GM19328 (cell line): Measurements from ENCODE around the gene YPEL1.
"Not testable (repeated sequence)": the region's sequence is repeated elsewhere in the genome, so short reads cannot be mapped to it uniquely, and the experiment has no call there.

Source experiments
- ATAC-seq: cut with Tn5 transposase; IDR thresholded peaks from one replicate; pipeline ENCODE4 v1.9.1; 2021; ENCODE audit warnings: mild to moderate bottlenecking, moderate library complexity; ENCODE audit not compliant: unreplicated experiment

The YPEL1 gene

DNA sequence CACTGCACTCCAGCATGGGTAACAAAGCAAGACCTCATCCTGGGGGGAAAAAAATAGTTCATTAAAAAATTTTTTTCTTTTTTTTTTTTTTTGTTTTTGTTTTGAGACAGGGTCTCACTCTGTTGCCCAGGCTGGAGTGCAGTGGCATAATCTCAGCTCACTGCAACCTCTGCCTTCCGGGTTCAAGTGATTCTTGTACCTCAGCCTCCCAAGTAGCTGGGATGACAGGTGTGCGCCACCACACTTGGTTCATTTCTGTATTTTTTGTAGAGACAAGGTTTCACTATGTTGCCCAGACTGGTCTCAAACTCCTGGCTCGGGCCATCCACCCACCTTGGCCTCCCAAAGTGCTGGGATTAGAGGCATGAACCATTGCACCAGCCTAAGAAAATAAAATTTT is 11.1 kb downstream of the YPEL1 start:
- not testable (repeated sequence) for ATAC-seq

DNA sequence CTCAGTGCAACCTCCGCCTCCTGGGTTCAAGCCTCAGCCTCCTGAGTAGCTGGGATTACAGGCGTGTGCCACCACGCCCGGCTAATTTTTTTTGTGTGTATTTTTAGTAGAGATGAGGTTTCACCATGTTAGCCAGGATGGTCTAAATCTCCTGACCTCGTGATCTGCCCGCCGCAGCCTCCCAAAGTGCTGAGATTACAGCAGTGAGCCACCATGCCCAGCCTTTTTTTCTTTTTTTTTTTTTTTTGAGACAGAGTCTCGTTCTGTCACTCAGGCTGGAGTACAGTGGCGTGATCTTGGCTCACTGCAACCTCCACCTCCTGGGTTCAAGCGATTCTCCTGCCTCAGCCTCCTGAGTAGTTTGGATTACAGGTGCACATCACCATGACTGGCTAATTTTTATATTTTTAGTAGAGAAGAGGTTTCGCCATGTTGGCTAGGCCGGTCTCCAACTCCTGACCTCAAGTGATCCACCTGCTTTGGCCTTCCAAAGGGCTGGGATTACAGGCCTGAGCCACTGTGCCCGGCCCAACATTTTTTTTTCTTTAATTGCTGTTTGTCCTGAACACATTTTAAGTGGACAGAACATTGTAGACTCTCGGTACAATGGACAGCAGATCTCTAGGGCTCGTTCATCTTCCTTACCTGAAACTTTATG is 14.3 kb downstream of the YPEL1 start:
- not testable (repeated sequence) for ATAC-seq

DNA sequence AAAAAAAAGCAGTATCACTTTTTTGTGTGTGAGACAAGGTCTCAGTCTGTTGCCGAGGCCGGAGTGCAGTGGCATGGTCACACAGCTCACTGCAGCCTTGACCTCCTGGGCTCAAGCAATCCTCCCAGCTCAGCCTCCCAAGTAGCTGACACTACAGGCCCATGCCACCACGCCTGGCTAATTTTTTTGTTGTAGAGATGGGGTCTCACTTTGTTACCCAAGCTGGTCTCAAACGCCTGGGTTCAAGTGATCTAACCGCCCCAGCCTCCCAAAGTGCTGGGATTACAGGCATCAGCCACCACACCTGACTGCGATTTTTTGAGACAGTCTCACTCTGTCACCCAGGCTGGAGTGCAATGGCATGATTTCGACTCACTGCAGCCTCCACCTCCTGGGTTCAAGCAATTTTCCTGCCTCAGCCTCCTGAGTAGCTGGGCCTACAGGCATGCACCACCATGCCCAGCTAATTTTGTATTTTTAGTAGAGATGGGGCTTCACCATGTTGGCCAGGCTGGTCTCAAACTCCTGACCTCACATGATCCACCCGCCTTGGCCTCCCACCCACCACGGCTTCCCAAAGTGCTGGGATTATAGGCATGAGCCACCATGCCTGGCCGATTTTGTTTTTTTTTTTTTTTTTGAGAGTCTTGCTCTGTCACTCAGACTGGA is 15.3 kb downstream of the YPEL1 start:
- ATAC-seq: not testable (repeated sequence)

GRCh38 chr22:21719024-21719423 is 16.6 kb downstream of the YPEL1 start:
- no peak for ATAC-seq

DNA sequence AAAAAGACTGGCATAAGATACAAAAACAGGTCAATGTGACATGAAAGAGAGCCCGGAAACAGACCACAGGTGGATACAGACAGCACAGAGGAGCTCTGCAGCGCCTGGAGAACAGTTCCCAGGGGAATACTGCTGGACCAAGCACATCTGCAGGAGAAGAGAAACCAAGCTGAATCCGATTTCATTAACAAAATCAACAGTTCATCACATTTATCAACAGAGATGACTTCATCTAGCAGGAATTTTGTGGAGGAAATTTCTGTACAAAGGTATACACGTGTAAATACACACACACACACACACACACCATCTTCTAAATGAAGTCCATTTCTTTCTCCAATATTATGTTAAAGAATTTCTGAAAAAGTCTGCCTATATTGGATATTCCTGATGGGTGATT is 17.1 kb downstream of the YPEL1 start:
- ATAC-seq: no peak

DNA sequence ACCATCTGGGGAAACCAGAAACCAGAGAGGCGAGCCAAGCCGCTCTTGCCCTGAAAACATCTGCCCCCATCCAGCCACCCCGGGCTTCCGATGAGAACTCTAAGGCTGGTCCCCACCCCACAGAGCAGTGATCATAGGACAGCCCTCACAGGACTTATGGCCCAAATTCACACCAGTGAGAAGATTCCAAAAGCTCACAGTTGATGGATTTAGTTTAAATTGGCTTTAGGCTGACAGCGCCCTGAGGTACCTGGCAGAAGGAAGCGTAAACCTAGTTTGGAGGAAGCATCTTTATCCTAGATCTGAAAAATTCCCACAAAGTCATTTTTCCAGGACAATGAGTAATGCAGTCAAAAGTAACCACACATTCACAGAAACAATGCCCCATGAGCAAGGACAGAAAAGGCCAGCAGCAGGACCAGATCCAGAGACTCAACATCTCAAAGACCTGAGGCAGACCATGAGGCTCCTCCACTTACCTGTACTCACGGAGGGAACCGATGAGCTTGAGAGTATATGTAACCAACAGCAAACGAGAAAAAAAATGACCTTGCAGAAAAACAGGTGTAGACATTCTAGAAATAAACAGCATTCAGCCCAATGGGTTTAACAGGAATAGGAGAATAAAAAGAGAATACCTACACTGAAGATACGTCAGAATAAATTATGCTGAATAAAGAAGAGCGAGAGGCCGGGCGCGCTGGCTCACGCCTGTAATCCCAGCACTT is 19.0 kb downstream of the YPEL1 start:
- not testable (repeated sequence) for ATAC-seq

GRCh38 chr22:21714786-21715185 is 20.8 kb downstream of the YPEL1 start:
- ATAC-seq: no peak

DNA sequence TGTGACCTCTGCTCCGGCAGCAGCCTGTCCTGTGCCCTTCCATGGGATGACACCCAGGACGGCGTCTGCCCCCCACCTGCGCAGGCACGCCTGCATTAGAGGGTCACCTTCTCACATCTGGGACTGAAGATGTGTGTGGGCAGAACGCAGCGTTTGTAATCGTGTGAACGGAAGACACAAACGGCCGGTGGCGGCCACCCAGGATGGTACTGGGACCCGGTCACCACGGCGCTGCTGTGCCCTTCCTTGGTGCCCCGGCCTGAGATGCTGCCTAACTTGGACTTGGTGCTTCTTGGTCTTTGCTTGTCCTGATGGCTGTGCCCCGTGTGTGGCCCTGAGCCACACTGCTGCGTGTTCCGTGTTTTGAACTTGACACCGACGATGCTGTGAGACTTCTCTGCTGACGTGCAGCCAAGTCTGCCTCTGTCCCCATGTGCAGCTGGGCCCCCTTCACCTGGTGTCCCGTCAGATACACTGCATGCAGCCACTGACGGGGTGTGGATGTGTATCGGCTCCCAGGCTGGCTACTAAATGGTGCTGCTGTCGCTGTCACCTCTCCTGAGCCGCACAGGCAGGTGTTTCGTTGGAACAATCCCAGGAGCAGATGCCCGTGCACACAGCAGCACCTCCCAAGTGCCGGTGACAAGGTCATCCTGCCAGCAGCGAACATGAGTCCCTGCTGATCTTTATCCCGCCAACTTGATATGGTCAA is 21.4 kb downstream of the YPEL1 start:
- no peak for ATAC-seq

- ATAC-seq: no peak
Observed at GRCh38 chr22:21713428-21714058, 22.1 kb downstream of the YPEL1 start.

DNA sequence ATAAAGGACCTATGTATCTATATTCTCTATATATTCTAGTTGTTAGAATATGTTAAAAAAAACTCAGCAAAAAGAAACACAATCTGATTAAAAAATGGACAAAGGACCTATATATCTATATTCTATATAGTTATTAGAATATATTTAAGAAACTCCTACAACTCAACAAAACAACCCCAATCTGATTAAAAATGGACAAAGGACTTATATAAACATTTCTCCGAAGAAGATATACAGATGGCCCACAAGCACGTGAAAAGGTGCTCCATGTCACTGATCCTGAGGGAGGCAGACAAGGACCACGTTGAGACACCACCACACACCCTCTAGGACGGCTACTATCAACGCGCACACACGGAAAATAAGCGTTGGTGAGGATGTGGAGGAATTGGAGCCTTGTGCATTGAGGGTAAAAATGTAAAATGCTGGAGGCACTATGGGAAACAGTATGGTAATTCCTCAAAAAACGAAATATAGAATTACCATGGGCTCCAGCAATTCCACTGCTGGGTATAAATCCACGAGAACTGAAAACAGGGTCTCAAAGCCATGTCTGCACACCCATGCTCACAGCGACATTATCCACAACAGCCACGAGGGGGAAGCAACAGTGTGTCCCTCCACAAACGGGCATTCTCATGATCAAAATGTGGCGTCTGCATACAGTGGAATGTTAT is 22.7 kb downstream of the YPEL1 start:
- ATAC-seq: no peak

DNA sequence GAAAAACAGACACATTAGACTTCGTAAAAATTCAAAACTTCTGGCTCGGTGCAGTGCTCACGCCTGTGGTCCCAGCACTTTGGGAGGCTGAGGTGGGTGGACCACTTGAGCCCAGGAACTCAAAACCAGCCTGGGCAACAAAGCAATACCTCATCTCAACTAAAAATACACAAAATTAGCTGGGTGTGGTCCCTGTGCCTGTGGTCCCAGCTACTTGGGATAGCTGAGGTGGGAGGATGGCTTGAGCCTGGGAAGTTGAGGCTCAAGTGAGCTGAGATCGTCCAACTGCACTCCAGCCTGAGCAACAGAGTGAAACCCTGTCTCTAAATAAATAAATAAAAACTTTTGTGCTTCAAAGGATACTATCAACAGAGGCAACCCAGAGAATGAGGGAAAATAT is 23.7 kb downstream of the YPEL1 start:
- no peak for ATAC-seq

DNA sequence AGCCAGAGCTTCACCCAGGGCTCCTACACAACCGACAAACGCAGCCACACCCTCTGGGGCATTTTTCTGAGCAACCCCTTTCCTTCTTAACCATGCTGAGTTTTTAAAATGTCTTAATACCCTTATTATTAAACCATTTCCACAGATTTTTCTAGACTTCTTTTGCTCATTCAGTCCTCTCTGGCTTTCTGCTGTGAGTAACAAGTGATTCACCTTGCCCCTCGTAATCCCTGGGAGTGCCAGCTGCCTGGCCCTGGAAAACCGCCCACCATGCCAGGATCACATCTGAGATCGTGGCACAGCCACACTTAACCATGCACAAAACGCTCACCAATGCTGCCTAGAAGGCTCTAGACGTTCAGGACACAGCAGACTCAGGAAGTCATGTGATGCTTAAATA is 25.4 kb downstream of the YPEL1 start:
- ATAC-seq: no peak

- no peak for ATAC-seq
Observed at GRCh38 chr22:21709688-21710087, 25.9 kb downstream of the YPEL1 start.

- ATAC-seq: no peak
Observed at GRCh38 chr22:21708960-21709359, 26.6 kb downstream of the YPEL1 start.

GRCh38 chr22:21707677-21708076 is 27.9 kb downstream of the YPEL1 start:
- ATAC-seq: no peak

GRCh38 chr22:21703684-21704316 is 31.8 kb downstream of the YPEL1 start:
- no peak for ATAC-seq

GRCh38 chr22:21702700-21703683 is 32.6 kb downstream of the YPEL1 start:
- no peak for ATAC-seq

GRCh38 chr22:21702094-21702493 is 33.5 kb downstream of the YPEL1 start:
- no peak for ATAC-seq
